HG03135 (cell line): ENCODE measurements around the gene PLEKHG4.
A peak's percentile ranks its signal among the peaks of the same experiment; 100 is the strongest.

ENCODE experiments used
- ATAC-seq: cut with Tn5 transposase; IDR thresholded peaks from one replicate; pipeline ENCODE4 v1.9.1; 2021; ENCODE audit warnings: mild to moderate bottlenecking, moderate library complexity; ENCODE audit not compliant: unreplicated experiment

PLEKHG4 gene

DNA sequence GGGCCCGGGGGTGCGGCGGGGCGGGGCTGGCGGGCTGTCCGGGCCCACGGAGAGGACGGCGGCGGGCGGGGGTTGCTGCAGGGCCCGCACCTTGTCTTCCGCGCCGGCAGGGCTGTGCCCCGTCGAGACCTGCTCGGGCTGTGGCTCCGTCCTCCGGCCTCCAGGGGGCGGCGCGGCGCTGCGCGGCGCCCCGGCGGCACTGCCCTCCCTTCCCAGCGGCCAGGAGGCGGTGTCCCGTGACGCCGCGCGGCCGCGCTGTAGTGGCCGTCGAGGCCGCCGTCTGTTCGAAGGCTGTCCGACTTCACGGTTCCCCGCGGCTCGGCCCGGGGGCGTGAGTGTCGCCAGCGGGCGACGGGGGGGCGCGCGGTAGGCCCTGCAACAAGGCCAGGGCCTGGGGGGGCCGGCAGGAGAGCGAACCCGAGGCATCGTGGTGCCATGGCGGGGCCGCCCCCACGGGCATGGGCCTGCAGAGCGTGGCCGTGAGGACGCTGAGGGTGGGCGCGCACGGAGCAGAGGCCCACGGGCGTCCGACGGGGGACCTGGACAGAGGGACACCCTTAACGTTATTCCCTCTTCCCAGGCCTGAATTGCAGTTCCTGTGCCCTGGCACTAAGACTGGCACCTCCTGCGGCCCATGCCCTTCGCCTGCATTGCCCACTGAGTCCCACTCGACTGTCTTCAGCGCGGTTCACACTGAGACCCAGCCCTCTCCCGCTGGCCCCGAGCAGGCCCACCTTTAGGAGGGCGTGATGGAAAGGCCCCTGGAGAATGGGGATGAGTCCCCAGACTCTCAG lies at the start of gene PLEKHG4:
TSS of gene PLEKHG4 (plus strand) at position 237 of the 794 bp plus-strand sequence. CDS start at position 750, 513 bp downstream.
- ATAC-seq, result peak; percentile 76

DNA sequence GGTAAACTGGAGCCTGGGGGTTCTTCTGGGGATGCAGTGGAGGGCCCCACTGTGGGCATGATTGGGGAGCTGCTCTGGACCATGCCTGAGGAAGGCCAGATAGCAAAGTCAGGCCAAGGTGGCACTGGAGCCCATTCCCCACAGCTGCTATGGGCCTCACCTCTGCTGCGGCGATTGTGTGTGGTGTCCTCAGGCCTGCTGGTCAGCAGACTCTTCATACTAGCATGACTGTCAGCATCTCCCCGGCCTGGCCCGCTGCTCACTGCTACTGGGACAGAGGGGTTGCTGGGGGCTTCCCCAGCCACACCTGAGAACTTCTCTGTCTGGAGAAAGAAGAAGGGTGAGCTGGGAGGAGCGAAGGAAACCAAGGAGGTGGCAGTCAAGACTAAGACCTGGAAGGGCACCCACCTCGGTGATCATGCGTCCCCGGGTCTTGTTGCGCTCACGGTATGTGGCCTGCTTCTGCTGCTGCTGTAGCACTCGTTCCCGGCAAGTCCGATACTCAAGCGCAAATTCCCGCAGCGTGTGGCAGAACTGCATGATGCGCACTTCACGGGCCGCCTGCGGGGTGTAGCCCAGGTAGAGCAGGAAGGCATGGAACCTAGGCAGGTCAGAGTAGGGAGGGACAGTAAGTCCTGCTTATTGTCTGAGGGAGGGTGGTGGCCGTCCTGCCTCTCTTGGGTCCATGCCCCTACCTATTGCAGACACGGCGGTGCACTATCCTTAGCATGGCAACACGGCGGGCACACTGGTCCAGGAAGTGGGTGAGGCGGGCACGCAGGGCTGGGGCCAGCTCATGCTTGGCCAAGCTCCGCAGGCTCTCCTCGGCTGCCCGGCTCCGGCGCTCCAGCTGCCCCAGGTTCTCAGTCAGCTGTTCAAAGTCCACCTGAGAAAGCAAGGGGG lies 49.2 kb upstream of the PLEKHG4 start:
- no peak for ATAC-seq

- ATAC-seq, result no peak
These were observed 48.3 kb upstream of the PLEKHG4 start for GRCh38 chr16:67230809-67231660.

DNA sequence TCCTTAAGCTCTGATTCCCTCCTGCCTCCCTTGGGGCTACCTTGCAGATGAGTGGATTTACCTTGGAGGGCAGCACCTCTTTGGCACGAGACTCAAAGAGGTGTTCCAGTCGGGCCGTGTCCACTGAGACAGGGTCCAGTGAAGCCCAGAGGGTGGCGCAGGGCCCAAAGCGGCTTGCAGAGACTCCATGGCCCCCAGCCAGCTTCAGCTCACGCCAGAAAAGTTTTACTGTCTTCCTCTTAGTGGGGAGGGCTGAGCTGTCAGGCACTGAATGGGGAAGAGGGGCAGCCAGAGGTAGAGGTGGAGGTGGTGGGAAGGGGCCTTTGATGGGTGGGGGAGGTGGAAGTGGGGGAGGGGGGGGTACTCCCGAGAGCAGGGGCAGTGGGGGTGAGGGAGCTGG lies 45.7 kb upstream of the PLEKHG4 start:
- ATAC-seq, result no peak

- ATAC-seq, result no peak
These were observed 45.1 kb upstream of the PLEKHG4 start for GRCh38 chr16:67234180-67234597.

DNA sequence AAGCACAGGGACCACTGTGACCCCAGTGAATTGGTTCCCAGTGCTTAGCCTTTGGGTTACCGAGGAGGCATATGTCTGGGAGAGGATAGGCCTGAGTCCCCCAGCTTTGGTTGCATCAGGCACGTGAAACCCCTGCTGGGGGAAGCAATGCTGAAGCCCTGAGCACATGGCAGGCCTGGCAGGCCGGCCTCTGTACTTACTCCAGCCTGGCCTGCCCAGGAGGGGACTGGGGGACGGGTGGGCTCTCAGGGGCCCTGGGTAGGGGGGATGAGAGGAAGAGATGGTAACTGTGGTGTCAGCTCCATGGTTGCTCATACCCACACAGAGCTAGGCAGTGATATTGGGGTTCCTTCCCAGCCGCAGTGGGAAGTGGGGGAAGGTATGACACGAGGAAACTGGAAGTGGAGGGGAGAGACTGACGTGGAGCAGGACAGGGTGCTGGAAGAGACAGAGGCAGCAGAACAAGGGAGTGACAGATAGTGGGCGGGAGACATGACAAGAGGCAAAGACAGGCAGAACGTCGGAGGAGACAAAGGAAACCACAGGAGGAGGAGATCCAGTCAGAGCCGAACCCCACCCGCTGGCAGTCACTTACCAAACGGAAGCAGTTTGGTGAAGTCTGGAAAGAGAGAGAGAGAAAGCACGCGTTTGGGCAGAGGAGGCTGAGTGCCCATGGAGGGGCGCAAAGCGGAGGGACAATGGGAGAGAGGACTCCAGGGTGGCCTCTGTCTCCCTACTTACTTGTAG lies 43.3 kb upstream of the PLEKHG4 start:
- no peak for ATAC-seq

GRCh38 chr16:67236563-67237395 lies 42.6 kb upstream of the PLEKHG4 start:
- no peak for ATAC-seq

GRCh38 chr16:67237396-67238277 lies 41.7 kb upstream of the PLEKHG4 start:
- no peak for ATAC-seq

DNA sequence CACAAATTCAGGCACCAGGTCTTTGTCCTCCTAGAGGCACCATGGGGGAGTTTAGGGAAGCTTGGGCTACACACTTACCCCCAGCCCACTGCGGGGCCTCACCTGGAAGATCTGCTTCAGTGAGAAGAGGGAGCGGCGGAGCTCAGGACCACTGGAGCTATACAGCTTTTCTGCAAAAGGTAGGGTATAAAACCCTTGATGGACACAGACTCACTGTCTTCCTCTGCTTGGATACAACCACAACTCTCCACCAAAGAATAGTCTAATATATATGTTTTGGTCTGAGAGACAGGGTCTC lies 41.1 kb upstream of the PLEKHG4 start:
- no peak for ATAC-seq

DNA sequence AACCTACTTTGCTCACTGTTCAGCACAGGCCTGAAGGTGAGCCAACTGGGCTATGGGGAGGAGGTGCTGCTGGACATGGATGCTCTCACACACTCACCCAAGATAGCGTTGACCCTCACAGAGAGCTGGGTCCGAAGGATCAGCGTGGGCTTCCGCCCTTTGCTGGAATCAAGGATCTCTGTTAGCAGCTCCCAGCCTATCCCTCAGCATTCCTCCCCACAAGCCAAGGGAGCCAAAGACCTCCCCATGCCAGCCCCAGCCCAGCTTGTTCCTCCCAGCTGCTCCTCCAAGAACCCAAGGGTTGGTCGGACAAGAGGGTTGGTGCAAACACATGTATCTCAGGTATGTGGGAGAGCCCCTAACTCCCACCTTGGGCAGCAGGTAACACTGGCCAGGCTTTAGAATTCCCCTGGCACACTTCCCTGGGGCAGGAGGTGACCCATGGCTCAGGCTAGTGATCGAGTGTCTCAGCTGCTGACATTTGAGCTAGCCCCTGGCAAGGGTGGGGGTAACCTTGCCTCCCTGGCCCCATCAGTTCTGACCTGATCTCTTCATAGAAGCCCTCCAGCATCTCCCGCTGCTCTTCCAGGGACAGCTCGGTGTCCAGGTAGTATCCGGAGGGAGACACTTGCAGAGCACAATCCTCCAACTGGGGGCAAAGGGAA lies 40.4 kb upstream of the PLEKHG4 start:
- ATAC-seq, result no peak

DNA sequence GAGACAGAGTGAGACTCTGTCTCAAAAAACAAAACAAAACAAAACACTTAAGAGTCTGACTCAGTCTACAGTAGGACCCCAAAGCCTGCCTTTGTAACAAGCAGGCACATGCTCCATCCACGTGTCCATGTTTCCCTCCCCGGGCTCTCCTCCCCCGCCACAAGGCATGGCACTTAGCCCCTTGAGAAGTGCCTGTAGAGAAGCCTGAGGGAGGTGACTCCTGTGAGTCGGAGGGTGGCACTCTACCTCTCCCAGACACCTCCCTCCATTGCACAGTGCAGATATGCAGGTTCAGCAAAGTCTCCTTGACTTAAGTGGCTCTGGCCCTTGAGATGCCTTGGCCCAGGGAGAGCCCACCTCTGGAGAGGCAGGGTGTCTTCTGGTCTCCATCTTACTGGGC lies 38.8 kb upstream of the PLEKHG4 start:
- ATAC-seq, result no peak

DNA sequence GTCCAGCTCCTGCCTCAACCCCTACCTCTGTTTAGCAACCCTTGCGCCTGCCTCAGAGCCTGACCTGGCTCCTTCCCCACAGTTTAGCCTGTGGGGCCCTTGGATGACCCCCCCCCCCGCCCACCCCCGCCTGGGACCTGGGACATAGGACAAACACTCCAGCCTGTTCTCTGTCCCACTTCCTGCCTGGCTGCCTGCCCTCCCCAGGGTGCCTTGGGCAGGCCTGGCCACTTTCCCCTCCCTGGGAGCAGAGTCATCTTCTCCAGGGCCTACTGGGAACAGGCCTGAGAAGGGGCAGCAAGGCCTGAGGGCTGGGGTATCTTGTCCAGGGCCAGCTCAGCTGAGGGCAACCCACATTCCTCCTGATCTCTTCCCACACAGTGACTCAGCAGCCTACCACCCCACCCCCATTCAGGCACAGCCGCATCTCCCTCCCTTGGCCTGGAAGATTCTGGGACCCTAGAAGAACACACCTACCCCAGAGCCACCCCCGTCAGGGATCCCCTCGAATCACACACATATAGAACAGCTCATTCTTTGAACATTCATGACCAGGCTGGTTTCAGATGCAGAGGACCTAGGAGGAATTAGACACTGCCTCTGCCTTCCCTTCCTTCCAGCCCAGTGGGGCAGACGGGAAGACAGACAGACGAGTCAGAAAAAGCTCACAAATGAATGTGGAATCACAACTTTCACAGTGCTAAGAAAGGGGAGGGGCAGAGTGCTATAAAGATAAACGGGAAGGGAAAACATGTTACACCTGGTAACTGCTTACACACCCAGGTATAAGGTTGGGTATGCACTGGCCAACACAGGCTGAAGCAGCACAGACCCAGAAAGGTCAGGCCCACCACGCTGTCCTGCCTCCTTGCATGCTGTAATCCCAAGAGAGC lies 38.1 kb upstream of the PLEKHG4 start:
- no peak for ATAC-seq

DNA sequence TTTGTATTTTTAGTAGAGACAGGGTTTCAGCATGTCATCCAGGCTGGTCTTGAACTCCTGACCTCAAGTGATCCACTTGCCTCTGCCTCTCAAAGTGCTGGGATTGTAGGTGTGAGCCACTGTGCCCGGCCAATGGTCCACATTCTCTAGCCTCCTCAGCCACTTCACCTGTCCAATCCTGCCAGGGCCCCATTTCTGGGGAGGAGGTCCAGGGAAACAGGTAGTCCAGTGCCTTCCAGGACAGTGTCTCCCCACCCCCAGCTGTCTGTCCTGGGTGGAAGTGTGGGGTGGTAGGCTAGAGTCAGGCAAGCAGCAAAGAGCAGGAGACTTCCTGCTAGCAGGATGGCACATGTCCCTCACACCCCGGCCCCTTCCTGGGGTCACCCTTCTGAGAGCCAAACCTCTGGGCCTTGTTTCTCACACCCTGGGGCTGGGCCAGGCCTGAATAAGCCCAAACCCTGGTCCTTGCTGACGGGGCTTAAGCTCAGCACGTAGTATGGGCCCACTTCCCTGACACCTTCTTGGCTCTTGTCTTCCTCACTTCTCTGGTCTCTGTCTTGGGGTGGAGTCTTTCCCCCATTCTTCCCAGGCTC lies 37.1 kb upstream of the PLEKHG4 start:
- ATAC-seq, result no peak

DNA sequence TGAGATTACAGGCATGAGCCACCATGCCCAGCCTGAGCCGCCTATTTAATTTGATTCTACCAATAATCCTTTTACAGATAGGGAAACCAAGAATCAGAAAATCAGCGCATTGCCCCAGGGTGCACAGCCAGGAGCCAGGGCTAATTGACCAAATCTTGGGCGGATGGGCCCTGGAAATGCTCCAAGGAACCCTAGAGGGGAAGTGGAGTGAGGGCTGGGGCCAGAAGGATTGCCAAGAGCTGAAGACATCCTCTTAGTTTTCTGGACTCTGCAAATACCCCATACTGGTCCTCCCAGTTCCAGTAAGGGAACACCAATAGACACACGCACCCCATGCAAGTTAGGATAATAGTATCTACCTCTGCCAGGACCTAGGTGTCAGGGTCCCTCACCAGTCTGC lies 35.9 kb upstream of the PLEKHG4 start:
- no peak for ATAC-seq

GRCh38 chr16:67244387-67245185 lies 34.7 kb upstream of the PLEKHG4 start:
- peak; percentile 48 for ATAC-seq

DNA sequence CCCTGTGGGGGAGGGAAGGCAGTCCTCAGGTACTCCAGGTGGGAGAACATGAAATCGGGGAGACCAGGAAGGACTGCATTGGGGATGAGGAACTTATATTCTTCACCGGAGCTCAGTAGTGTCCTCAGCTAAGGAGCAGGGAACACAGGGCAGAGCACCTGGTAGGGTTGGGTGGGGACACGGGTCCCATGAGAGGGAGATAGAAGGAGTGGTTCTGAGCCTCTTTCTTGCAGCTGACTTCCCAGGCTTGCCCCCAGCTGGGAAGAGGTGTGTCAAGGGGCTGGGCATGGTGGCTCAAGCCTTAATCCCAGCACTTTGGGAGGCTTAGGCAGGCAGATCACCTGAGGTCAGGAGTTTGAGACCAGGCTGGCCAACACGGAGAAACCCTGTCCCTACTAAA lies 34.1 kb upstream of the PLEKHG4 start:
- no peak for ATAC-seq
